HepG2 (cell line): ENCODE results near the gene CTDSP2. TPM values are rescaled to one million over a fixed set of nuclear protein-coding genes. Genes with fewer than 3 reads are reported as not detected.

Experiments
- DMAP1 ChIP-seq: IDR thresholded peaks from 2 replicates; pipeline ENCODE4 v1.6.1; 2016
- E2F1 ChIP-seq: sonication (generic); formaldehyde crosslinking; IDR thresholded peaks from 2 replicates; pipeline ENCODE4 v1.5.0; 2020; ENCODE audit warnings: missing genetic modification reagents
- HNRNPUL1 ChIP-seq: fragments of 200-400 bp; formaldehyde crosslinking; IDR thresholded peaks from 2 replicates; pipeline ENCODE4 v1.6.1; 2017; ENCODE audit warnings: low read depth, mild to moderate bottlenecking, low read length, moderate library complexity
- MAFK ChIP-seq, 2 experiments: IDR thresholded peaks in 1 of 2; conservative IDR thresholded peaks in 1 of 2; 2 replicates each; pipeline ENCODE4 v1.6.1; 2011; ENCODE audit warnings: improper control_type of control experiment in 2 of 2, low read length in 2 of 2
- PCBP2 ChIP-seq: fragments of 200-400 bp; formaldehyde crosslinking; optimal IDR thresholded peaks from 2 replicates; pipeline ENCODE3; 2018; ENCODE audit warnings: low read length, low read depth; ENCODE audit not compliant: poor library complexity, severe bottlenecking
- PRDM4 ChIP-seq: sonication (generic); formaldehyde crosslinking; IDR thresholded peaks from 2 replicates; pipeline ENCODE4 v1.9.0; 2021; ENCODE audit warnings: missing genetic modification reagents, borderline replicate concordance
- PRPF4 ChIP-seq: fragments of 200-400 bp; formaldehyde crosslinking; IDR thresholded peaks from 2 replicates; pipeline ENCODE4 v1.6.1; 2016; ENCODE audit warnings: low read length, low read depth; ENCODE audit not compliant: poor library complexity, severe bottlenecking
- SPEN ChIP-seq: sonication (generic); formaldehyde crosslinking; IDR thresholded peaks from 2 replicates; pipeline ENCODE4 v1.5.1; 2020; ENCODE audit warnings: low read depth, mild to moderate bottlenecking, missing genetic modification reagents
- SRF ChIP-seq: IDR thresholded peaks from 2 replicates; pipeline ENCODE4 v1.6.1; 2011; ENCODE audit warnings: mild to moderate bottlenecking, low read depth, low read length, moderate library complexity
- THAP7 ChIP-seq: sonication (generic); formaldehyde crosslinking; IDR thresholded peaks from 2 replicates; pipeline ENCODE4 v1.8.1; 2023; ENCODE audit warnings: mild to moderate bottlenecking, missing genetic modification reagents
- ZBTB49 ChIP-seq: sonication (generic); formaldehyde crosslinking; IDR thresholded peaks from 2 replicates; pipeline ENCODE4 v1.4.0; 2020; ENCODE audit warnings: missing genetic modification reagents, borderline replicate concordance
- ZMYM4 ChIP-seq: sonication (generic); formaldehyde crosslinking; IDR thresholded peaks from 2 replicates; pipeline ENCODE4 v1.8.1; 2023; ENCODE audit warnings: mild to moderate bottlenecking, missing genetic modification reagents
- ZNF17 ChIP-seq: sonication (generic); formaldehyde crosslinking; IDR thresholded peaks from 2 replicates; pipeline ENCODE4 v1.5.0; 2020; ENCODE audit warnings: mild to moderate bottlenecking, missing genetic modification reagents
- ZNF230 ChIP-seq: sonication (generic); formaldehyde crosslinking; IDR thresholded peaks from 2 replicates; pipeline ENCODE4 v1.4.0; 2020; ENCODE audit warnings: mild to moderate bottlenecking, missing genetic modification reagents
- ZNF253 ChIP-seq: sonication (generic); formaldehyde crosslinking; IDR thresholded peaks from 2 replicates; pipeline ENCODE4 v1.8.0; 2022; ENCODE audit warnings: mild to moderate bottlenecking, missing genetic modification reagents, borderline replicate concordance
- ZNF335 ChIP-seq: sonication (generic); formaldehyde crosslinking; IDR thresholded peaks from 2 replicates; pipeline ENCODE4 v1.4.0; 2020; ENCODE audit warnings: missing genetic modification reagents
- ZNF547 ChIP-seq: sonication (generic); formaldehyde crosslinking; IDR thresholded peaks from 2 replicates; pipeline ENCODE4 v1.5.1; 2020; ENCODE audit warnings: mild to moderate bottlenecking, missing genetic modification reagents
- ZSCAN9 ChIP-seq: IDR thresholded peaks from 2 replicates; pipeline ENCODE4 v1.6.1; 2016; ENCODE audit warnings: borderline replicate concordance
- polyA plus RNA-seq, 8 experiments: library from polyadenylated mRNA; depleted of rRNA in 3 of 8; stranded (reverse) in 7 of 8; unstranded in 1 of 8; fragments of >200 nt; fragmentation: Illumina TruSeq in 4 of 8; extraction: Trizol in 4 of 8; gene quantifications; 2 replicates each; pipeline versions ENCODE4 v1.2.1 to v1.2.3, GENCODE V29; 2011 to 2016; ENCODE audit warnings: low read depth in 4 of 8, missing spikeins in 1 of 8, mixed read lengths in 1 of 8; ENCODE audit not compliant: insufficient read depth in 1 of 8
- total RNA-seq, 5 experiments: library from RNA; depleted of rRNA; stranded (reverse); fragments of >200 nt; fragmentation: Illumina TruSeq; extraction: Trizol; gene quantifications; 2 replicates each; pipeline ENCODE4 v1.2.3, GENCODE V29; 2016; ENCODE audit warnings: low read depth in 1 of 5
- TF ChIP-seq, protein P1 (sequence below): sonication (generic); formaldehyde crosslinking; IDR thresholded peaks from 2 replicates; pipeline ENCODE4 v1.4.0; 2020; ENCODE audit warnings: missing genetic modification reagents
- TF ChIP-seq, protein P2 (sequence below): fragments of 450-650 bp; IDR thresholded peaks from 2 replicates; pipeline ENCODE4 v1.6.1; 2017

CTDSP2 gene
- total and polyA plus RNA-seq, 2 of the 13 experiments (the other 11 are each of a cell fraction or from before 2014, with no cell fraction given), result 38.1 to 82.5 TPM

DNA sequence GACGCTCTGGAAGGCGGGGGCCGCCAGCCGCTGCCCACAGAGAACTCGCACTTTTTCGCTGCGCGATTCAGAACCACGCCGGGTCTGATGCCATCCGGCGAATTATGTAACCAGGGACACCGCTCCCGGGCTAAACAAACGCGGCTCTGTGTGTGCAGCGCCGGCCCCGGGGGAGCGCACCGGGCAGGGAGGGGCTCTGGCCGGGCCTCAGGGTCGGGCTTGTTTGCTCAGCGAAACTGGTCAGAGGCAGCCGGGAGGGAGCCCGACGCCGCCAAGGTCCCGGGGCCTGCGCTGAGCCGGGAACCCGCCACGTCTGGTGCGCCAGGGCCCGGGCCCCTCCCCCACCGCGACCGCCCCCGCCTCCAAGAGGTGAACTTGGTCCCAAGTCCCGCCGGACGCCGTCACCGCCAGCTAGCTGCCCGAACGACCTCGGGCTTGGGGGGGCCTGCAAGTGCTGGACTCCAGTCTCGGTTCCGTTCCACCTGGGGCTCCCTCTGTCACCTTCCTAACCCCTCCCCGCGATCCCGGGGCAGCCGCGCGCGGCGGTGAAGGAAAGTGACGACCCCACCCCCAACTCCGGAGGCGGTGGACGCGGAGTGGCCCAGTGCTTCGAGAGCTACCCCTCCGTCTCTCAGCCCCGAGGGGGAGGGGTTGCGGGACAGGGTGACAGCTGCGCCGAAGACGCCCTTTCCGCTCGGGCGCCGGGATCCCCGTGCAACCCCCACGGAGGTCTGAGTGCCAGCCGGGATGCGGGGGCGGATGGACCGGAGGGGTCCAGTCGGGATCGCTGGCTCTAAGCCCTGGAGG, 848 bp downstream of the CTDSP2 start (continued):
- TF ChIP-seq, protein P1, sequence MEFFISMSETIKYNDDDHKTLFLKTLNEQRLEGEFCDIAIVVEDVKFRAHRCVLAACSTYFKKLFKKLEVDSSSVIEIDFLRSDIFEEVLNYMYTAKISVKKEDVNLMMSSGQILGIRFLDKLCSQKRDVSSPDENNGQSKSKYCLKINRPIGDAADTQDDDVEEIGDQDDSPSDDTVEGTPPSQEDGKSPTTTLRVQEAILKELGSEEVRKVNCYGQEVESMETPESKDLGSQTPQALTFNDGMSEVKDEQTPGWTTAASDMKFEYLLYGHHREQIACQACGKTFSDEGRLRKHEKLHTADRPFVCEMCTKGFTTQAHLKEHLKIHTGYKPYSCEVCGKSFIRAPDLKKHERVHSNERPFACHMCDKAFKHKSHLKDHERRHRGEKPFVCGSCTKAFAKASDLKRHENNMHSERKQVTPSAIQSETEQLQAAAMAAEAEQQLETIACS (CRISPR knock-in tag), result no peak
- TF ChIP-seq SPEN (CRISPR knock-in tag), result peak; percentile 57
- 0 out of 2 replicates have a peak, but pooled peaks have one; percentile 17 for TF ChIP-seq THAP7 (CRISPR knock-in tag)
- TF ChIP-seq ZMYM4, result peak; percentile 71
- TF ChIP-seq, protein P2, sequence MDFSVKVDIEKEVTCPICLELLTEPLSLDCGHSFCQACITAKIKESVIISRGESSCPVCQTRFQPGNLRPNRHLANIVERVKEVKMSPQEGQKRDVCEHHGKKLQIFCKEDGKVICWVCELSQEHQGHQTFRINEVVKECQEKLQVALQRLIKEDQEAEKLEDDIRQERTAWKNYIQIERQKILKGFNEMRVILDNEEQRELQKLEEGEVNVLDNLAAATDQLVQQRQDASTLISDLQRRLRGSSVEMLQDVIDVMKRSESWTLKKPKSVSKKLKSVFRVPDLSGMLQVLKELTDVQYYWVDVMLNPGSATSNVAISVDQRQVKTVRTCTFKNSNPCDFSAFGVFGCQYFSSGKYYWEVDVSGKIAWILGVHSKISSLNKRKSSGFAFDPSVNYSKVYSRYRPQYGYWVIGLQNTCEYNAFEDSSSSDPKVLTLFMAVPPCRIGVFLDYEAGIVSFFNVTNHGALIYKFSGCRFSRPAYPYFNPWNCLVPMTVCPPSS, result no peak
- no peak for TF ChIP-seq PCBP2
- TF ChIP-seq DMAP1 (CRISPR knock-in tag), result peak; percentile 81
- TF ChIP-seq PRDM4, result peak; percentile 98
- no peak for TF ChIP-seq SRF
- no peak for TF ChIP-seq ZBTB49 (CRISPR knock-in tag)
- no peak for TF ChIP-seq ZSCAN9 (CRISPR knock-in tag)
- peak; percentile 63 for TF ChIP-seq ZNF547 (CRISPR knock-in tag)
- TF ChIP-seq ZNF335 (CRISPR knock-in tag), result peak; percentile 52; the same call in 1 of the 2 replicates
- no peak for TF ChIP-seq ZNF230 (CRISPR knock-in tag)
- no peak for TF ChIP-seq PRPF4
- no peak for TF ChIP-seq ZNF17 (CRISPR knock-in tag)
- TF ChIP-seq HNRNPUL1, result no peak
- peak; percentile 40; the same call in 1 of the 2 replicates for TF ChIP-seq E2F1 (CRISPR knock-in tag)
- TF ChIP-seq MAFK (conservative IDR thresholded peaks at IDR 0.05 in 1 of 2, IDR thresholded peaks at IDR 0.05 in 1 of 2; ENCODE audit: low read length in 2 of 2), result no peak; a peak in 1 of 4 replicates
- TF ChIP-seq ZNF253, result no peak
